Stromal cell of bone marrow (primary cell): ENCODE measurements around the gene GULP1.

Source experiments
- DNase-seq: peaks from one replicate; pipeline ENCODE4 v3.0.0-alpha.2; 2012; ENCODE audit warnings: low read depth

GULP1 gene

GRCh38 chr2:188379748-188380147, 88.1 kb downstream of the GULP1 start:
- DNase-seq, result no peak

- DNase-seq, result no peak
Measured at GRCh38 chr2:188380280-188380679, 88.6 kb downstream of the GULP1 start.

GRCh38 chr2:188381614-188382013, 89.9 kb downstream of the GULP1 start:
- DNase-seq, result no peak

GRCh38 chr2:188382107-188382506, 90.4 kb downstream of the GULP1 start:
- DNase-seq, result no peak

GRCh38 chr2:188383158-188383557, 91.5 kb downstream of the GULP1 start:
- DNase-seq, result no peak

- DNase-seq, result no peak
Measured at GRCh38 chr2:188385857-188386256, 94.2 kb downstream of the GULP1 start.

- no peak for DNase-seq
Measured at GRCh38 chr2:188388831-188389230, 97.2 kb downstream of the GULP1 start.

- DNase-seq, result no peak
Measured at GRCh38 chr2:188391354-188391753, 99.7 kb downstream of the GULP1 start.

- DNase-seq, result no peak
Measured at GRCh38 chr2:188394931-188395472, 103.3 kb downstream of the GULP1 start.

GRCh38 chr2:188395903-188396689, 104.4 kb downstream of the GULP1 start:
- no peak for DNase-seq

GRCh38 chr2:188399159-188399558, 107.5 kb downstream of the GULP1 start:
- peak; percentile 36 for DNase-seq

- DNase-seq, result no peak
Measured at GRCh38 chr2:188403676-188404075, 112.0 kb downstream of the GULP1 start.

- DNase-seq, result no peak
Measured at GRCh38 chr2:188404341-188405004, 112.8 kb downstream of the GULP1 start.

GRCh38 chr2:188406414-188406813, 114.7 kb downstream of the GULP1 start:
- no peak for DNase-seq

GRCh38 chr2:188410504-188411235, 119.0 kb downstream of the GULP1 start:
- no peak for DNase-seq

- DNase-seq, result no peak
Measured at GRCh38 chr2:188412190-188412589, 120.5 kb downstream of the GULP1 start.

- peak; percentile 14 for DNase-seq
Measured at GRCh38 chr2:188414411-188414810, 122.7 kb downstream of the GULP1 start.

- DNase-seq, result no peak
Measured at GRCh38 chr2:188414869-188415753, 123.4 kb downstream of the GULP1 start.

GRCh38 chr2:188415754-188416083, 124.0 kb downstream of the GULP1 start:
- no peak for DNase-seq

- DNase-seq, result no peak
Measured at GRCh38 chr2:188416367-188416766, 124.7 kb downstream of the GULP1 start.

- DNase-seq, result no peak
Measured at GRCh38 chr2:188422726-188423125, 131.1 kb downstream of the GULP1 start.

- no peak for DNase-seq
Measured at GRCh38 chr2:188425266-188425665, 133.6 kb downstream of the GULP1 start.
